SK-N-MC (cell line): Measurements from ENCODE around the gene CD163L1.

Experiments
- DNase-seq: peaks from one replicate; pipeline ENCODE4 v3.0.0-alpha.2; 2011; ENCODE audit warnings: low read depth, low spot score
- H3K27ac ChIP-seq: fragments of 200-600 bp; sonication (generic); 2 replicates; pipeline ENCODE4 v1.5.1; 2016; ENCODE audit warnings: mixed run types
- H3K36me3 ChIP-seq: fragments of 200-600 bp; sonication (generic); 2 replicates; pipeline ENCODE4 v1.6.1; 2017; ENCODE audit warnings: antibody characterized with exemption, low read length, mixed read lengths; ENCODE audit not compliant: insufficient read depth
- H3K4me3 ChIP-seq: fragments of 200-600 bp; sonication (generic); 2 replicates; pipeline ENCODE4 v1.5.1; 2016
- H3K9ac ChIP-seq: fragments of 200-600 bp; sonication (generic); 2 replicates; pipeline ENCODE4 v1.8.0; 2017; ENCODE audit warnings: mixed run types, mixed read lengths; ENCODE audit not compliant: insufficient read length
- H3K9me3 ChIP-seq: fragments of 200-600 bp; sonication (generic); 2 replicates; pipeline ENCODE4 v1.6.1; 2017; ENCODE audit warnings: low read depth, mild to moderate bottlenecking, antibody characterized with exemption, low read length, moderate library complexity, mixed read lengths
- EZH2 ChIP-seq: fragments of 200-600 bp; sonication (generic); IDR thresholded peaks from one replicate; pipeline ENCODE4 v1.6.1; 2017; ENCODE audit warnings: antibody characterized with exemption
- FOXP2 ChIP-seq: optimal IDR thresholded peaks from 2 replicates; pipeline ENCODE3; 2011; ENCODE audit warnings: mild to moderate bottlenecking, moderate library complexity; ENCODE audit not compliant: insufficient read depth; ENCODE audit errors: extremely low read length, control extremely low read depth
- POLR2AphosphoS5 ChIP-seq: IDR thresholded peaks from 2 replicates; pipeline ENCODE4 v1.6.1; 2012; ENCODE audit warnings: mild to moderate bottlenecking, low read depth, low read length, borderline replicate concordance

CD163L1 gene

GRCh38 chr12:7322599-7322998 is 121.4 kb downstream of the CD163L1 start:
- H3K27ac ChIP-seq: no peak overlapping the region
- DNase-seq: no peak

GRCh38 chr12:7321624-7322023 is 122.3 kb downstream of the CD163L1 start:
- TF ChIP-seq POLR2AphosphoS5: no peak
- no peak for TF ChIP-seq EZH2
- no peak for TF ChIP-seq FOXP2
- Histone ChIP-seq H3K4me3 (no peak overlapping the region), H3K9me3 (no peaks in the 10 kb centered on the region), H3K36me3 (no peaks in the 10 kb centered on the region), H3K27ac (no peak overlapping the region), H3K9ac (no peak overlapping the region)
- no peak for DNase-seq

More at GRCh38 chr12:7322599-7322998, 121.4 kb downstream of the CD163L1 start:
- H3K4me3 ChIP-seq: no peak overlapping the region
- no peaks in the 10 kb centered on the region for H3K9me3 ChIP-seq
- TF ChIP-seq EZH2: no peak
- no peak for TF ChIP-seq FOXP2
- TF ChIP-seq POLR2AphosphoS5: no peak
- no peak overlapping the region for H3K9ac ChIP-seq
- no peaks in the 10 kb centered on the region for H3K36me3 ChIP-seq

GRCh38 chr12:7319930-7320329 is 124.0 kb downstream of the CD163L1 start:
- TF ChIP-seq FOXP2: no peak
- no peak for TF ChIP-seq POLR2AphosphoS5
- no peak for TF ChIP-seq EZH2
- H3K9ac ChIP-seq: no peak overlapping the region
- no peak overlapping the region for H3K4me3 ChIP-seq

GRCh38 chr12:7310070-7310469 is 133.9 kb downstream of the CD163L1 start:
- DNase-seq: no peak
- no peak overlapping the region for H3K9ac ChIP-seq
- H3K4me3 ChIP-seq: no peak overlapping the region
- no peaks in the 10 kb centered on the region for H3K9me3 ChIP-seq
- no peaks in the 10 kb centered on the region for H3K36me3 ChIP-seq
- no peak overlapping the region for H3K27ac ChIP-seq
- TF ChIP-seq EZH2: no peak

More at GRCh38 chr12:7319930-7320329, 124.0 kb downstream of the CD163L1 start:
- Histone ChIP-seq H3K36me3 (no peaks in the 10 kb centered on the region), H3K27ac (no peak overlapping the region), H3K9me3 (no peaks in the 10 kb centered on the region)
- no peak for DNase-seq
